Uterus (tissue), 2 donors: ENCODE data around the gene ZBTB40.

Source experiments
- CTCF ChIP-seq, 4 experiments: fragments of 200-600 bp in 2 of 4; fragments of 450-650 bp in 2 of 4; sonication (generic) in 2 of 4; IDR thresholded peaks; one replicate each; pipeline ENCODE4 v1.5.1; 2016 to 2019; ENCODE audit warnings: antibody characterized with exemption in 4 of 4, mild to moderate bottlenecking in 2 of 4, moderate library complexity in 1 of 4
- POLR2A ChIP-seq, 2 donors: fragments of 450-650 bp; IDR thresholded peaks; one replicate each; pipeline ENCODE4 v1.6.1; 2016; ENCODE audit warnings: antibody characterized with exemption in 2 of 2, mild to moderate bottlenecking in 1 of 2, moderate library complexity in 1 of 2

DNA sequence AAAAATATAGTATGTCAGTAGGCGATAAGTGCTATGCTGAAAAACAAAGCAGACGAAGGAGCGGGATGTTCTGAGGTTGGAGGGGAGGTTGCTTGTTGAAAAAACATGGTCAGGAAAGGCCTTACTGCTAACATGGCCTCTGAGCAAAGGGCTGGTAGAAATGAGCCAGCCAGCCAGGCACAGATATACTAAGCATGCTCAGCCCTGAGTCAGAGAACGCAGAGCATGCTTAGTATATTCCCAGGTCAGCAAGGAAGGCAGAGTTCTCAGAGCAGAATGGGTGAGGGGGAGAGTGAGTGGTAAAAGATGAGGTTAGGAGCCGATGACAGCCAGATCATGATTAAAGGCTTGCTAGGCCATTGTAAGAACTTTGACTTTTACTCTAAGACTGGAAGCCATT lies 36.7 kb downstream of the ZBTB40 start:
- no peak for TF ChIP-seq CTCF (IDR thresholded peaks at IDR 0.05)
- TF ChIP-seq POLR2A (IDR thresholded peaks at IDR 0.05): no peak
